ENCODE results near the gene PRR18. TPM values are rescaled to one million over a fixed set of nuclear protein-coding genes. Genes with fewer than 3 reads are reported as not detected.

PRR18 gene
- total and polyA plus RNA-seq, 10 donors, result 0.03 to 0.30 (median 0.18) TPM; not detected in 6

DNA sequence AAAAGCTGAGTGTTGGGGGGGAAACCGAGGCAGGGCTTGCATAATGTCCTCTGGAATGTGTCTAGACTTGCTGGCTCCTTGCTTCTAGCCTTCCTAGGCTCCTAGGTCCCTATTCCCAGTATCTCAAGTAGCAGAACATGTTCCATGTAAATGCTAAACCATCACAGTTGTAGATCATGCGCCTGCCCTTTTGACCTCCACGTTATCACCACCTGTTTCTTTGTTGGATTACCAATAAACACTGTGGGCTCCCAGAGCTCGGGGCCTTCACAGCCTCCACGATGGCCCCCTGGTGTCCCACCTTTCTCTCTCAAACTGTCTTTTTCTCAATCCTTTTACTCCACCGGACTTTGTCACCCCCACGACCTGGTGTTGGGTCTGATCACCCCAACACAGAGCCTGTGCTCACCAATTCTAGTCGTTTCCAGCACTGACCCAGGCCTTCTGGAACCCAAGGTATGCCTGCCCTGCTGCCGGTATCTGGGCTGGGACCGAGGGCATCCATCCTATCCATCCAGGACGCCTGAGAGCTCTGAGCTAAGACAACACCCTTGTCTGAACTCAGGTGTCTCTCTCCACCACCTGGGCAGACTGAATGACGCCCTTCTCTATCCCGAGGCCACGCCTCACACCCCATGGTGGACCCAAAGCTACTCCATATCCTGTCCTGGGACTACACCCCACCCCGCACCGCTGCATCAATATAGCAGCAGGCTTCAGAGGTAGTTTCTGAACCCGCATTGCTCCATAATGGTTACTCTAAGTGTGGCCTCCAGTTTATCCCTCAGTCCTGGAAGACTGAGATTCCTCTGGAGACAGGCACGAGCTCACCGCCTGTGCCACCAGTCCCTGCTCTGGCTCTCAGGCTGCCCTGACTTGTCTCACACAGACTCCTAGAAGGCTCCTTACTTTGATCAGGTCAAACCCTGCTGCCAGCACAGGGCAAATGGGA, 9.3 kb upstream of the PRR18 start:
- Histone ChIP-seq H3K4me3 (no peak overlapping the region), H3K4me1 (no peaks in the 10 kb centered on the region), H3K27ac (no peak overlapping the region), H3K9me3 (no peaks in the 10 kb centered on the region), H3K27me3 (replicated peaks in 1 of 7) (no peaks in the 10 kb centered on the region), H3K36me3 (peaks cover 0 to 48% (median 34%) of the 10 kb centered on the region in 6 donors)
- DNase-seq, result no peak
- WGBS, 5 donors, result 88 to 95% (median 90%) methylated on average over 19 of the region's 19 CpGs
- TF ChIP-seq POLR2A (IDR thresholded peaks at IDR 0.05) (no peak), POLR2AphosphoS5 (IDR thresholded peaks at IDR 0.05) (no peak)
- TF ChIP-seq, protein P1, sequence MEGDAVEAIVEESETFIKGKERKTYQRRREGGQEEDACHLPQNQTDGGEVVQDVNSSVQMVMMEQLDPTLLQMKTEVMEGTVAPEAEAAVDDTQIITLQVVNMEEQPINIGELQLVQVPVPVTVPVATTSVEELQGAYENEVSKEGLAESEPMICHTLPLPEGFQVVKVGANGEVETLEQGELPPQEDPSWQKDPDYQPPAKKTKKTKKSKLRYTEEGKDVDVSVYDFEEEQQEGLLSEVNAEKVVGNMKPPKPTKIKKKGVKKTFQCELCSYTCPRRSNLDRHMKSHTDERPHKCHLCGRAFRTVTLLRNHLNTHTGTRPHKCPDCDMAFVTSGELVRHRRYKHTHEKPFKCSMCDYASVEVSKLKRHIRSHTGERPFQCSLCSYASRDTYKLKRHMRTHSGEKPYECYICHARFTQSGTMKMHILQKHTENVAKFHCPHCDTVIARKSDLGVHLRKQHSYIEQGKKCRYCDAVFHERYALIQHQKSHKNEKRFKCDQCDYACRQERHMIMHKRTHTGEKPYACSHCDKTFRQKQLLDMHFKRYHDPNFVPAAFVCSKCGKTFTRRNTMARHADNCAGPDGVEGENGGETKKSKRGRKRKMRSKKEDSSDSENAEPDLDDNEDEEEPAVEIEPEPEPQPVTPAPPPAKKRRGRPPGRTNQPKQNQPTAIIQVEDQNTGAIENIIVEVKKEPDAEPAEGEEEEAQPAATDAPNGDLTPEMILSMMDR (IDR thresholded peaks at IDR 0.05 in 8 of 11, conservative IDR thresholded peaks at IDR 0.05 in 3 of 11), result no peak
- intact Hi-C loops (cut with DNase I; ENCODE audit: low total_unique reads), result no loop called here

- no peak overlapping the region for H3K4me3 ChIP-seq
- H3K36me3 ChIP-seq, result peaks cover 0 to 27% (median 14%) of the 10 kb centered on the region in 6 donors
- intact Hi-C loops (cut with DNase I; ENCODE audit: low total_unique reads), result no loop called here
- no peak overlapping the region for H3K27ac ChIP-seq
- WGBS, 5 donors, result 83 to 91% (median 89%) methylated on average over 11 of the region's 11 CpGs
- H3K4me1 ChIP-seq, result no peaks in the 10 kb centered on the region
- no peaks in the 10 kb centered on the region for H3K9me3 ChIP-seq
- DNase-seq, result no peak
- TF ChIP-seq POLR2A (IDR thresholded peaks at IDR 0.05), result no peak
- TF ChIP-seq, protein P1 (IDR thresholded peaks at IDR 0.05 in 8 of 11, conservative IDR thresholded peaks at IDR 0.05 in 3 of 11), result no peak
- no peak for TF ChIP-seq POLR2AphosphoS5 (IDR thresholded peaks at IDR 0.05)
- peaks cover 0 to 3% (median 0%) of the 10 kb centered on the region in 7 donors for H3K27me3 ChIP-seq (replicated peaks in 1 of 7)
Measured at GRCh38 chr6:166315436-166315835, 7.2 kb upstream of the PRR18 start.

- 79 to 93% (median 83%) methylated on average over 9 of the region's 9 CpGs for WGBS, 5 donors
- no peak for DNase-seq
- Histone ChIP-seq H3K9me3 (no peaks in the 10 kb centered on the region), H3K27ac (no peak overlapping the region), H3K27me3 (replicated peaks in 1 of 7) (peaks cover 0 to 13% (median under 1%) of the 10 kb centered on the region in 7 donors), H3K4me3 (no peak overlapping the region), H3K36me3 (peaks cover 0 to 17% (median 8%) of the 10 kb centered on the region in 6 donors), H3K4me1 (no peaks in the 10 kb centered on the region)
- no peak for TF ChIP-seq POLR2A (IDR thresholded peaks at IDR 0.05)
- TF ChIP-seq POLR2AphosphoS5 (IDR thresholded peaks at IDR 0.05), result no peak
- TF ChIP-seq, protein P1 (IDR thresholded peaks at IDR 0.05 in 8 of 11, conservative IDR thresholded peaks at IDR 0.05 in 3 of 11), result no peak
- intact Hi-C loops (cut with DNase I; ENCODE audit: low total_unique reads), result no loop called here
Measured at GRCh38 chr6:166314454-166314853, 6.3 kb upstream of the PRR18 start.

All from spleen (tissue), 11 donors.